ENCODE measurements around the gene SMPDL3B.

DNA sequence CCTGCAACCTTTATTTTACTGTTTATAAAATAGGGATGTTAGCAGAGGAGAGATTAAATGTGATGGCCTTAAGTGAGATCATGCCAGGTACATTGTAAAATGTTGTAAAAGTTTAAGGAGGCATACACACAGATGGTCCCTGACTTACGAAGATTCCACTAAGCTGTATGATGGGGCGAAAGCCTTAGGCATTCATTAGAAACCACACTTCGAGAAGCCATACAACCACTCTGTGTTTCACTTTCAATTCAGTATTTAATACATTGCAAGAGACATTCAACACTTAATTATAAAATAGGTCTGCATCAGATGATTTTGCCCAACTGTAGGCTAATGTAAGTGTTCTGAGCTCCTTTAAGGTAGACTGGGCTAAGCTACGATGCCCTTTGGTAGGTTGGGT is 3.7 kb downstream of the SMPDL3B start:
- TF ChIP-seq POLR2A (IDR thresholded peaks at IDR 0.05) (no peak), EP300 (IDR thresholded peaks at IDR 0.05) (no peak), POLR2AphosphoS5 (IDR thresholded peaks at IDR 0.05) (no peak)
- TF ChIP-seq, protein P1, sequence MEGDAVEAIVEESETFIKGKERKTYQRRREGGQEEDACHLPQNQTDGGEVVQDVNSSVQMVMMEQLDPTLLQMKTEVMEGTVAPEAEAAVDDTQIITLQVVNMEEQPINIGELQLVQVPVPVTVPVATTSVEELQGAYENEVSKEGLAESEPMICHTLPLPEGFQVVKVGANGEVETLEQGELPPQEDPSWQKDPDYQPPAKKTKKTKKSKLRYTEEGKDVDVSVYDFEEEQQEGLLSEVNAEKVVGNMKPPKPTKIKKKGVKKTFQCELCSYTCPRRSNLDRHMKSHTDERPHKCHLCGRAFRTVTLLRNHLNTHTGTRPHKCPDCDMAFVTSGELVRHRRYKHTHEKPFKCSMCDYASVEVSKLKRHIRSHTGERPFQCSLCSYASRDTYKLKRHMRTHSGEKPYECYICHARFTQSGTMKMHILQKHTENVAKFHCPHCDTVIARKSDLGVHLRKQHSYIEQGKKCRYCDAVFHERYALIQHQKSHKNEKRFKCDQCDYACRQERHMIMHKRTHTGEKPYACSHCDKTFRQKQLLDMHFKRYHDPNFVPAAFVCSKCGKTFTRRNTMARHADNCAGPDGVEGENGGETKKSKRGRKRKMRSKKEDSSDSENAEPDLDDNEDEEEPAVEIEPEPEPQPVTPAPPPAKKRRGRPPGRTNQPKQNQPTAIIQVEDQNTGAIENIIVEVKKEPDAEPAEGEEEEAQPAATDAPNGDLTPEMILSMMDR (IDR thresholded peaks at IDR 0.05), result no peak

All from upper lobe of left lung (tissue), 4 donors.